Forelimb muscle (tissue), 1 donor: ENCODE data around the gene PEX5L. TPM values are rescaled to one million over a fixed set of nuclear protein-coding genes. Genes with fewer than 3 reads are reported as not detected.
A peak's percentile ranks its signal among the peaks of the same experiment; 100 is the strongest.
"Not testable (repeated sequence)": the region's sequence is repeated elsewhere in the genome, so short reads cannot be mapped to it uniquely, and the experiment has no call there.

Experiments used
- DNase-seq: peaks from one replicate; pipeline ENCODE4 v3.0.0-alpha.2; 2013; ENCODE audit warnings: low read depth
- polyA plus RNA-seq: library from polyadenylated mRNA; unstranded; fragments of 120-200 nt; gene quantifications from one replicate; pipeline ENCODE4 v1.2.1, GENCODE V29; 2013; ENCODE audit not compliant: insufficient read length

The PEX5L gene
- polyA plus RNA-seq, 1 donor, result 0.39 TPM

DNA sequence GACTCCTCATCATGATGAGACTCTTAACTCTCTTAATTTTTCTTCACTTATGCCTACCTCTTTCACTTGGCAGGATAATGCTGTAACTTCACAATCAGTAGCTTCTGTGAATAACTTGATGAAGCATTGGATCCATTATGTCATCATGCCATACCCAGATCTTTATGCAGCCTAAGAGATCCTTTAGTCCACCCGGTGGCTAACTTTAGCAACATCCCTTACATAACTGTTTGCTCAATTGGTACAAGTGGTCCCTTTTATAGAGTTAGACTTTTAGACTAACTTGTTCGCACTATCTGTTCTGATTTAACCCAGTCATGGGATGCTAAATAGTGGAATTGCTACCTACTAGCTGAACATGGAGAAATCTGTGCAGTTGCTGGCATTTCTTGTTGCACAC lies 199.4 kb downstream of the PEX5L start:
- DNase-seq, result no peak

DNA sequence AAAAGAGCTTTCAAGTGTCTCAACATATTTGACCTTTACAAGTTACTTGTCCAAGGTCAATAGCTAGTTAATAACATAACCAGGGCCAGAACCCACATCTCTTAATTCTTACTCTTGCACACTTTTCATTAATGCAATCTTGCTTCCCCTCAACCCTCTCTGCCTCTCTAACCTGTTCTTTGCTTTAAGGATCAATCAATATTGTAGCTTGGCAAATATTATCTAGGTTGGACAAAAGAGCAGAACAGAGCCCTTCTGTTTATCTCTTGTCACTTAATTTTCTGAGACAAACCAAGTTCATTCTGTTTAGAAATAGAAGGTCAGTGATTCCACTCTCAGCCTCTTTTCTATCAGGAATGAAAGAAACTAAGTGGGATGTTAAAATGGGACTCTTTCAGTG lies 203.4 kb downstream of the PEX5L start:
- DNase-seq, result no peak

DNA sequence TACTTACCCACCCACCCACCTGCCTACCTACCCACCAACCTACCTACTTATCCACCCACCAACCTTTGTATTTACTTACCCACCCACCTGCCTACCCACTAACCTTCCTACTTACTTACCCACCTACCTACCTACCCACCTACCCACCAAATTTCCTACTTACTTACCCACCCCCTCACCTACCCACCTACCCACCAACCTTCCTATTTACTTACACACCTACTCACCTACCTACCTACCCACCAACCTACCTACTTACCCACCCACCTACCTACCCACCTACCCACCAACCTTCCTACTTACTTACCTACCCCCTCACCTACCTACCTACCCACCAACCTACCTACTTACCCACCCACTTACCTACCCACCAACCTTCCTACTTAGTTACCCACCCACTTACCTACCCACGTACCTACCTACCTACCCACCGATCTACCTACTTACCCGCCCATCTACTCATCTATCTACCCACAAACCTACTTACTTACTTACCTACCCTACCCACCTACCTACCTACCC lies 204.3 kb downstream of the PEX5L start:
- DNase-seq, result no peak

DNA sequence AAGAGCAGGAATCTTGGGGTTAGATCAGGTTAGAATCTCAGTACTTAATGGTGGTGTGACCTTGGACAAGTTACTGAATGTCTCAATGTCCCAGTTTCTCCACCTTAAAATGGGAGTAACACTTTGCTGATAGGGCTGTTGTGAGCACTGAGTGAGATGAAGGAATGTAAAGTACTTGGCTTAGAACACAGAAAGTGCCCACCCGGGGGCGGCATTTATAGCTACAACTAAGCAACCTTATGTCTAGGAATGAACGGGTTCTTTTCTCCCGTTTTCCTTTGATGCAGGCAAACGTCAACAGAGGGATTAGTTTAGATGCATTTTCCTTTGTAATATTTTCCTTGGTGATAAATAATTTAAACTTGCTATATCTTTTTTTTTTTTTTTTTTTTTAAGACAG lies 207.3 kb downstream of the PEX5L start:
- DNase-seq, result no peak

DNA sequence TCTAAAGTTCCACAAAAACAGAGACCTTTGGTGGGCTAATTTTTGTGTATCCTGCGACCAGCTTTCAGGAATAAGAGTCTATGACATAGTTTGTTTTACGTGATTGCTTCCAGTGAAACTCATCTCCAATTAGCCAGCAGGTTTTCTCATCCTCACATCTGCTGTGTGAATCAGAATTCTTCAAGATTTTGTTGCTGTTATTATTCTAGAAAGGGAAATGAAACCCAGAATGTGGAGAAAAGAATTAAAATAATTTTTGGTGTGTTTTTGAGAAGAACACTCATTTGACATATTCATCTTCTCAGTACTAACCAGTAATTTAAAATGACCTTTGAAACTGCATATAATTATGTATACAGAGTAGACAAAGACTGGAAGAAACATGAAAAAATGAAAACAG lies 208.0 kb downstream of the PEX5L start:
- no peak for DNase-seq

DNA sequence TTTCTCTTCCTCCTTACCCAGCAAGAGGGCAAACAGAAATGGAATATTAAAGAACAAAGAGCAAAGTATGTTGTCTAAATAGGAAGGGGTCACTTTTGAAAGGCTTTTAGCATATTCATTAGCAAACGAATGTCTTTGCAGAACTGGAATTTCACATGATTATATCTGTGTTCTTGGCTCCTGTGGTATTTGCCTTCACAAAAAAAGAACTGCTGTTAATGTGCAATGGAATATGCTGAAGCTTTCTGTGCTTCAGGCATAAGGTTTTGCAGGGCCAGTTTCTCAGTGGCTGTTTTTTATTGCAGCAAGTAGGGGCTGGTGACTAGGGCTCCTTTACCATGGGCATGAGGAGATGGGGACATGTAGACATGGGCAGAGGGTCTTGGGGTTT lies 210.5 kb downstream of the PEX5L start:
- no peak for DNase-seq

DNA sequence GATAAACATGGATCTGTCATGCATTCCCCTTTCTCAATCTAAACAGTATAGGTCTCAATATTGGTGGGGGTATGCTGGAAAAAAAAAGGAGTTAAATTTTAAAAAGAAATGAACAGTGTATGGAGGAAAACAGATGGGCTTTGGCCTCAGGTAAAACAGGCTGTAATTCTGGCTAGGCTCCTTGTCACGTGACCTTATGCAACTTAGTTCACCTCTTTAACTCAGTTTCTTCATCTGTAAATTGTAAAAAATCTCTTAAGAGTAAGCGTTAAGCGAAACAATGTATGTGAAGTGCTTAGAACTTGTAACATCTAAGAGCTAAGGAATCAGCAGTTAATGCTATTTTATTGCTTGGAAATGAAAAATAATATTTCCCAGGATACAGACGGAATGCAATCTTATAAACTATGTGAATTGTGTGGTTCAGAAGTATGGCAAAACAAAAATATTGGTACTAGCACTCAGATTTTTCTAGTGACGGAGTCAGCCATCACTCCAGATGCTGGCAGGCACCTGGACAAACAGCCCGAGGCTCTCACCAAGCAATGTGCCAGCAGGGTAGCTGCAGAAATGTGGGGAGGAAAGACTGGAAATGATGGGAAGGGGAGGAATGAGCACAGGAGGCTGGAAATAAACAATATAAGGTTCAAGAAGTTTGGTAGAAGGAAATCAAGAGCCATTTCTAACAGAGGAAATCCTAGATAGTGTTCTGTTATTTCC lies 211.1 kb downstream of the PEX5L start:
- no peak for DNase-seq

DNA sequence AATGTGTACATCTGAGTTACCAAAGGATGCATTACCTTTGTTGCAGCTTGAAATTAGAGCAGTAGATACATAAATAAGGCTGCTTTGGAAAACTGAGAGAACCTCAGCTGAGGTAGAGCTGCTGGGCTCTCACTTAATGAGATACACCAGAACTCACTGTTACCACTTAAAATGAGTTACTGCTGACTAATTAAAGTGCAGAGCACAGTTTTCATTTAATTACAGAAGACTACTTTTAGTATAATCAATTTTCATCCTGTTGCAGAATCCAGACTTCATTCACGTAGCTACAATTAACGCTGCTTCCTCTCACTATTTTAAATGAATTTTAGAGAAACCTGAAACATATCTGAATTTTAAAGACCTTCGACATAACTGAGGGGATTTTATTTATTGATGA lies 214.4 kb downstream of the PEX5L start:
- no peak for DNase-seq

DNA sequence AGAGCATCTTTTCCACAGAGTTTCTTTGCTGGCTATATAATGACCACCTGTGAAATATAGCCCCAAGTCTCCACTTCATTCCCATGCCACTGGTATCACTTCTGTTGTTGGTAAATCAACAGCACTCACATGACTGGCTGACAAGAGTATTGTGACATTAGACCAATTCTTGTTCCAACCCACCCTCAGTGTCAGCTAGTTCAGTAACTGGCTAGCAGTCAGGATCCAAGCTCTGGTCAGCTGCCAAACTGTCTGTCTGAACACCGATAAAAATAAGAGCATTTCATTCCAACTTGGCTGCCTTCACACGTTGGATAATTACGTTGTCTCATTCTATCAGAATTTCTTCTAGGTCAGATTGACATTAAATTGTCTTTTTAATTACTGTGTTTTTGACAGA lies 217.4 kb downstream of the PEX5L start:
- DNase-seq, result no peak

DNA sequence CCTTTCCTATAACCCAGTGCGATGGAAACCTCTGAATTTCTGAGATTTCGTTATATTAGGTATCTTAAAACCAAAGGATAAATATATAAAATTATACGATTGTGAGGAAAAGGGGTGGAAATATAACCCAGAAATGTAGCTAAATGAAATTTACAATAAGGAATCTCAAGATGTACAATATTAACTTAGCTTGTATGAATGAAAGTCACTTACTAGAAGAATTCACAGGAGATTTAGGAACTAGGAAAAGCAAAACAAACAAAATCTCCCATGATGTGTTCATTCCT lies 224.7 kb downstream of the PEX5L start:
- no peak for DNase-seq

DNA sequence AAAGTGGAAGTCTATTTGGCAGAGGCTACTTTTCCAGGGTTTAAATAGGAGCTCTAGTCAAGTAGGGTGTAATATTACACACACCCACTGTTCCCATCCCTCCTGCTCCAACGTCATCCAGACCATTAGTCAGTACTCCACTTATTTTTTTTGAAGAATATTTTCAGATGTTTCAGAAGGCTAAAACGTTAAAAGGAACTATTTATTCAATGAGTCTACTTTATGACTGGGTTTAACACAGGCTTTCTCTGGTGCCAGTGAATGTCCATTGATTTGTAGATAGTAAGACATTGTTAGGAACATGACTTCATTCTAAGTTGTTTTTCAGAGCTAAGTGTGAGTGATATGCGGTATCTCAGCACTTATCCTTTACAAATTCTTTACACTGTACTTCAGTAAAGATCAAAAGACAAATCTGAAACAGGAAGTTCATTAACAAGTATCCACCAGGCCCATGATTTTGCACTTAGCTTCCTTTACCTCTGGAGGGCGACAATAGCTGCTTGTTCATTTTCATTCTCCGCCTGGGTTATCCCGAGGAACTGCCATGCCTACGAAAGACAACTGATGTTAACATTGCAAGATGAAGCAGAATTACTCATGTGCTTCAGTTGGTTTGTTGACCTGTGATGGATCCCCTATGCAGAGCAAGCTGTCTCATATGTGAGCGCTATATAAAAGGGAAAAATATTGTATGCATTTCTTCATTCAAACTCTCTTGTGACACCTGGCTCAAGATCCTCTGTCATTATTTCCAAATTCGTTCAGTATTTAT lies 225.2 kb downstream of the PEX5L start:
- peak; percentile 14 for DNase-seq

DNA sequence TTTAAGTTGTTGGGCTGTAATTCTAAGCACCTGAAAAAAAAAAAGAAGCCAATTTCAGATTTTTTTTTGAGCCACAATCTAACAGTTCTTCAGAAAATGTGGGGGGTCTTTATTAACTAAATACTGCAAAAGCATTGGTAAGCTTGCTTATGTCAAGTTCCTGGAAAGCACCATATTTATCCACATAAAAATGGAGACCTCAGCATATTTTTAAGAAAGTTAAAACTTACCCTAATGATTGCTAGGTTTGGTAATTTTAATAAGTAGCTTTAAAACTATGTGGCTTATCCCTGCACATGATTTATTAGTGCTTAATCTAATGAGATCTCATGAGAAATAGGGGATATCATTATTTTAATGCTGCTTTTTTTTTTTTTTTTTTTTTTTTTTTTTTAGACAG lies 227.1 kb downstream of the PEX5L start:
- no peak for DNase-seq

DNA sequence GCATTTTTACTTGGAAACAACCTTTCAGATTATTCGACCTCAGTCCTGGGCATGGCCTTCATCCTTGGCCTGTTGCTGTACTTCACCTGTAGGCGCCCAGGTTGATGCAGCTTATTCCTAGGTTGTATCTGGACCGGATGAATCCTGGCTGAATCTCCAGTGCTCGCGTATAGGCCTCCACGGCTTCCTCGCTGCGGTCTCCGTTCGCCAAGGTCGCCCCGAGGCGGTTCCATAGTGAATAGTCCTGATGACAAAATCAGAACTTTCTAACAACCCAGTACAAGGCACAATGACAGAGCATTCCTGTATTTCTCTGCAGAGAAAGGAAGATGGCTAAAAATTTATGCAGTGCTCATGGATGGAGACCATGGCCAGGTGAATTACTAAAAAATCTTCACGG lies 229.1 kb downstream of the PEX5L start:
- no peak for DNase-seq

DNA sequence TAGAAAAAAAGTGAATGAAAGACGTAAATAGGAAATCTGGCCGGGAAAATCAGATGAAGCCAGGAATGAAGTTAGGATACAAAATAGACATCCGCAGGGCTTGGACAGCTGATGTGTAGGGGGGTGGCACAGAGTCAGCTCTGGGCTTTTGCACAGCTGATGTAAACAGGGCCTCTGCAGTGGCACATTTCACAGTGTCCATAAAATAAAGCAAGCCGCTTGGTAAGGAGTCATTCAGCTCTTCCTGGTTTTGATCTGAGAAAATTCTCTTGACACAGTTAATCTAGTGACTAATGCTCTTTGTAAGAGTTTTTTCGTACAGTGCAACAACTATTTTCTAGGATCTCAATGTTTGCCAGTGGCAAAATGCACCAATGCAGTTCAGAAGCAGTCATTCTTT lies 230.6 kb downstream of the PEX5L start:
- DNase-seq, result no peak

DNA sequence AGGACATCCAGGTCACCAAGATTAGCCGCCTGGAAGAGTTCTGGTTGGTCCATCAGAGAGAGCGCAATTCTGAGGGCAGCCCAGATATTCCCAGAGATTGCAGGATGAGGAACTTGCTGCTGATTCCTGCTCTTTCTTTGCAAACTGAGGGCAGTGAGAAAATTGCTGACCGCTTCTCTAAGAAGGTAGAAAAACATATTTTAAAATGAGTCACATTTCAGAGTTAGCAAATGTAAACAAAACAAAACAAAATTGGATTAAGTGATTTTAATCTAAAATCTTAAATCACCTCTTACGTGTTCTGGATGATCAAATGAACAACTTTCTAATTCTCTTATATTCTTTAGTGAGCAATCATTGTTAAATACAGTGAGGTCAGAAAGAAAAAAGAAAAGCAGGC lies 234.9 kb downstream of the PEX5L start:
- no peak for DNase-seq

DNA sequence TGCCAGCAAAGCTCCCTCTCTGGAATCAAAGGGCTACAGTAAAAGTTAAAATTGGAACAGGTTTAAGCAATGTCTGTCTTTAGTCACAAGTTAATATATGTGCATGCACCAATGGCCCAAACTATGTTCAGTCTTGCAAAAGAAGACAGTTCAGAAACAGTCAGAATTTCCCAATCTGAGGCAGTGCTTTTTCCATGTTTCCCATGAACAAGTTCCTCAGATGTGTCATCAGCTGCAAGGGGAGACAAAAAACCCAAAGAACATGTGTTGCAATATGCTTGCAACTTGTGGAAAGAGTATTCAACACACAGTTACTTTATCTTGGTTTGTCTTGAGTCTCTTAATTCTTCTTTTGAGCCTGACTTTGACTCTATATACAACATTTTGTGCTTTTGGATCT lies 235.5 kb downstream of the PEX5L start:
- no peak for DNase-seq

DNA sequence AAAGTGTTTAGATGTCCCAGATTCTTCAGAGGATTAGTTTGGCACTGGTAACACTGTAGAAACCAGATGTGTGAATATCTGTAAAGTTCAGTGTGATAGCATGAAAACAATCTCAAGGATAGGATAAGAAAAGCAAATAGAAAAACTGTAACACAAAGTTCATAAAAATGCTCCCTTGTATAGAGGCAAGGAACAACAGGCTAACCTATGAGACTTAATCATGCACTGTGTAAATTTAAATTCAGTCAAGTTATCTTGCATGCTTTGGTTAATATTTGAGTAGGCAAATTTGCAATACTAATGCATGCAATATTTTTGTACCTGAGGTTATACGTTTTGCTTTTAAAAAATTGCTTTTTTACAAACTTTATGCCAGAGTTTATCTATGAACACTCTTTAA lies 239.5 kb downstream of the PEX5L start:
- no peak for DNase-seq

DNA sequence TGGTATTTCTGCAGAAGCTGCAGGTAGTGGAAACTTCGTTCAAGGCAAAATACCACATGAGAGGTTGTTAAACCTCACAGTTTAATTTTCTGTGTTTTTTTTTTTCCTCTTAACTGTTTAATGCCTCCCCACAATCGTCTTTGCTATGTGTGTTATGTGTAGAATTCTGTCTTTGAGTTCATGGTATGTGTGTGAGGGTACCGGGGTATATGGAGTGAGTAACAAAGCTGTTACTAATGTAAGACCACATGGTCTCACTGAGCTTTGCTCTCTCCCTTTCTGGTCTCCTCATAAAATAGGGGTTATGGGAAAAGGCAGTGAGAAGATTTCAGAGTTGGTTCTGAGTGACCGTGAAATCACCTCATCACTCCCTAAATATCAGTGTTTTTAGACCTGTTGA lies 240.3 kb downstream of the PEX5L start:
- no peak for DNase-seq

DNA sequence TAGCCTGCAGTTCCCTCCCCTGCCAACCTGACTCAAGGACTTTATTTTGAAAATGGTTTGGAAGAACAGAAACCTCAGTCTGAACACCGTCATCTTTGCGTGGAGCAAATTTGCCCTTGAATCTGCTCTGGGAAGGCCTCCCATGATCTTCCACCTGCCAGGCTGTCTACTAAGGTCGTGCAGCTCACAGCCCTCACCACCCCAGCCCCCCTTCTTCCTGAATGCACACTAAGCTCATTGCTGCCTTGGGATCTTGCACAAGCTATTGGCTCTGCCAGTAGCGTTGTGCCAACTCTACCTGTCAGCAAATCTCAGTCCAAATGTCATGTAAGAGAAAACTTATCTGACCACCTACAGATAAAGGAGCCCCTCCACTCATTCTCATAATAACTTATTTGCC lies 242.4 kb downstream of the PEX5L start:
- DNase-seq, result no peak

DNA sequence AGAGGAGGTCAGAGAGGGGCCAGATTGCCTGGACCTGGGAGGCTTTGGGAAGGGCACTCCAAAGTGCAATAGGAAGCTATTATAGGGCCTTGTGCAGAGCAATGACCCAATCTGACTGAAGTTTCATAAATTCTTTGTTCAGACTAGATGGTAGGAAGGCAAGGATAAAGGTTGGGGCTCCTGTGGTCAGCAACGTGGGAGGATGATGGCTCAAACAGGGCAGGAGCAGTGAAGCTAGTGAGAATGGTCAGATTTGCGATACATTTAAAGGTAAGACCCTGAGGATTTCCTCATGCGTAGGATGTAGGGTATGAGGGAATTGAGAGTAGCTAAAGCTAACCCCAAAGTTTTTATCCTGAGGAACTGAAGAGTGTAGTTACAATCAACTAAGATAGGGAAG lies 244.9 kb downstream of the PEX5L start:
- DNase-seq, result no peak

DNA sequence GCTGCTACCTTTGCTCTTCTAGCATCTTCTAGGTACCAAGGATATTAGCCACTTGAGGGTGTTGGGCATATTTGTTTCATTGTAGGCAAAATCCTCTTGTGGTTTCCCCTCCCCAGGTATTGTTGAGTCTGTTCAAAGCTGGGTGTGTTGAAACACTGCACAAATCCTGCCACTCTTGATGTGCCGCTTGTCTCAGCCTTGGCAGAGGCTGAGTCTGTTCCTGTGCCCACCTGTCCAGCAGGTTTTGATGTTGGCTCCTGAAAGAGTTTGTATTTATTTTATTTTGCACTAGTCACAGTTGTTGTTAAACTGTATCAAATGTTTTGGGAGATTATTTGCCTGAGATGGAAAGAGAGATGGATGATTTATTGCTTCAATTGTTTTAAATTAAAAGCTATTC lies 247.7 kb downstream of the PEX5L start:
- DNase-seq, result no peak

DNA sequence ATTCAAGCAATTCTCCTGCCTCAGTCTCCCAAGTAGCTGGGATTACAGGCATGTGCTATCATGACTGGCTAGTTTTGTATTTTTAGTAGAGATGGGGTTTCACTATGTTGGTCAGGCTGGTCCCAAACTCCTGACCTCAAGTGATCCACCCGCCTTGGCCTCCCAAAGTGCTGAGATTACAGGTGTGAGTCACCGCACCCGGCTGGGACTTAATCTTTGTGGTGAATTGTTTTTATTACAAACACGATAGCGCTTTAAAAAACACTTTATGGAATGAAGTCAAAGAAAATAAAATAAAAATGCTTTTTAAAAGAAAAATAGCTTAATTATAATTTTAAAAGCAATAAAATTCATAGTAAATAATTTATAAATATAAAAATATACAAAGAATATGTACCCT lies 253.9 kb downstream of the PEX5L start:
- DNase-seq, result not testable (repeated sequence)

DNA sequence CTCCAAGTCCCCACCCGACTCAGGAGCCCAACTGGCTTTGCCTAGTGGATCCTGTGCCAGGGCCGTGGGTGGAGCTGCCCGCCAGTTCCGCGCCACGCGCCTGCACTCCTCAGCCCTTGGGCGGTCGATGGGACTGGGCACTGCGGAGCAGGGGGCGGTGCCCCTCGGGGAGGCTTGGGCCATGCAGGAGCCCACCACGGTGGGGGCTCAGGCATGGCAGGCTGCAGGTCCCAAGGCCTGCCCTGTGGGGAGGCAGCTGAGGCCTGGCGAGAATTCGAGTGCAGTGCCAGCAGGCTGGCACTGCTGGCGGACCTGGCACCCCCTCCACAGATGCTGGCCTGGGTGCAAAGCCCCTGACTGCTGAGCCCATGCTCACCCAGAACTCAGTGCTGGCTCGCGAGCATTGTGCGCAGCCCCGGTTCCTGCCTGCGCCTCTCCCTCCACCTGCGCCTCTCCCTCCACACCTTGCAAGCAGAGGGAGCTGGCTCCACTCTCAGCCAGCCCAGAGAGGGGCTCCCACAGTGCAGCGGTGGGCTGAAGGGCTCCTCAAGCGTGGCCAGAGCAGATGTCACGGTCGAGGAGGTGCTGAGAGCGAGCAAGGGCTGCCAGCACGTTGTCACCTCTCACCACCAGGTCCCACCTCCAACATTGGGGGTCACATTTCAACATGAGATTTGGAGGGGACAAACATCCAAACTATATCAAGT lies 261.2 kb downstream of the PEX5L start:
- DNase-seq, result no peak
